Stomach (tissue), 4 donors: ENCODE data around the gene RNPEPL1.

Source experiments
- POLR2A ChIP-seq, 4 donors: fragments of 450-650 bp; IDR thresholded peaks; one replicate each; pipeline ENCODE4 v1.6.1; 2016; ENCODE audit warnings: antibody characterized with exemption in 4 of 4, control low read depth in 2 of 4, mild to moderate bottlenecking in 1 of 4, moderate library complexity in 1 of 4
- POLR2AphosphoS5 ChIP-seq, 3 donors: sonication (generic); formaldehyde crosslinking; IDR thresholded peaks; one replicate each; pipeline ENCODE4 v1.6.1; 2016; ENCODE audit warnings: antibody characterized with exemption in 3 of 3

DNA sequence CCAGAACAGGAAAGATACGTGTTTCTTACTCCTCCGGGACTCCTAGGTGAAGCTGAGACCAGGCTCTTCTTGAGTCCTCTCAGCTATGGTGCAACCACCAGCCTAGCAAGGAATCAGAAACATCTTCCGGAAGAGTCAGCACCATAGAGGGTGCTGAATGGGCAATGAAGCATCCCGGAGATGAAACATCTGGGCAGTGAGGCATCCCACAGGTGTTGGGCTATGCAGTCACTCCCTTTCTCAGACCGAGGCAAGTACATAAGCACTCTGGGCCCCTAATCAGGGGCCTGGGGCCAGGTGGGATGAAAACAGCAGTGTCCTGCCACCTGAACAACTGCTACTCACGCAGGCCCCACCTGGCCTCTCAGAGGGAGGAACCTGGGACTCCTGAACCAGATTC, 16.8 kb downstream of the RNPEPL1 start:
- no peak for TF ChIP-seq POLR2AphosphoS5 (IDR thresholded peaks at IDR 0.05)
- TF ChIP-seq POLR2A (IDR thresholded peaks at IDR 0.05) = no peak
